GM21390 (cell line): Measurements from ENCODE around the gene GON4L.
A peak's percentile ranks its signal among the peaks of the same experiment; 100 is the strongest.
"Not testable (repeated sequence)": the region's sequence is repeated elsewhere in the genome, so short reads cannot be mapped to it uniquely, and the experiment has no call there.

Experiments
- ATAC-seq: cut with Tn5 transposase; IDR thresholded peaks from one replicate; pipeline ENCODE4 v1.9.1; 2021; ENCODE audit not compliant: unreplicated experiment

Gene GON4L

DNA sequence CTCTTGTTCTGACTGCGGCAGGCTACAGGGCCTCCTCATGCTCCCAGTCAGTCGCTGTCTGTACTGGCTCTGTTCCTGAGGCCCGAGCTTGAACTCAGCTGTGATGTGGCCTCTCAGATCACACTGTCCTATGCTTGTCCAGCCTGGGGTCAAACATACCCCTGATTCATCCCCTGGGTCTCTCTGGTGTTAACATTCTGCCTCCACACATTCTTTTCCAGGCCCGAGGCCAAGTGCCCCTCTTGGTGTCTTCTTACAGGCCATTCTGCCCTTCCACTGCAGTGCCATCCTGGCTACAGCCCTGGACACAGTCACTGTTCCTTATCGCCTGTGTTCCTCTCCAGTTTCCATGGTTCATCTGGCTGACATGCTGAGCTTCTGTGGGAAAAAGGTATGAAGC, 108.9 kb downstream of the GON4L start:
- ATAC-seq, result not testable (repeated sequence)

DNA sequence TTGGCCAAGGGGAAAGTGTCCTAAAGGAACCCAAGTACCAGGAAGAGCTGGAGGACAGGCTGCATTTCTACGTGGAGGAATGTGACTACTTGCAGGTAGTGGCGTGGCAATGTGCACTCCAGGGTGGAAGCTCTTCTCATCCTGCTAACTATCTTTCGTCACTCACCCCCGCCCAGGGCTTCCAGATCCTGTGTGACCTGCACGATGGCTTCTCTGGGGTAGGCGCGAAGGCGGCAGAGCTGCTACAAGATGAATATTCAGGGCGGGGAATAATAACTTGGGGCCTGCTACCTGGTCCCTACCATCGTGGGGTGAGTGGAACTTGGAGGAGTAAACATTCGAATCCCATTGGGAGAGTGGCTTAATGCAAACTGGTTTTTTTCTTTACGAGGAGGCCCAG, 109.4 kb downstream of the GON4L start:
- ATAC-seq, result not testable (repeated sequence)

DNA sequence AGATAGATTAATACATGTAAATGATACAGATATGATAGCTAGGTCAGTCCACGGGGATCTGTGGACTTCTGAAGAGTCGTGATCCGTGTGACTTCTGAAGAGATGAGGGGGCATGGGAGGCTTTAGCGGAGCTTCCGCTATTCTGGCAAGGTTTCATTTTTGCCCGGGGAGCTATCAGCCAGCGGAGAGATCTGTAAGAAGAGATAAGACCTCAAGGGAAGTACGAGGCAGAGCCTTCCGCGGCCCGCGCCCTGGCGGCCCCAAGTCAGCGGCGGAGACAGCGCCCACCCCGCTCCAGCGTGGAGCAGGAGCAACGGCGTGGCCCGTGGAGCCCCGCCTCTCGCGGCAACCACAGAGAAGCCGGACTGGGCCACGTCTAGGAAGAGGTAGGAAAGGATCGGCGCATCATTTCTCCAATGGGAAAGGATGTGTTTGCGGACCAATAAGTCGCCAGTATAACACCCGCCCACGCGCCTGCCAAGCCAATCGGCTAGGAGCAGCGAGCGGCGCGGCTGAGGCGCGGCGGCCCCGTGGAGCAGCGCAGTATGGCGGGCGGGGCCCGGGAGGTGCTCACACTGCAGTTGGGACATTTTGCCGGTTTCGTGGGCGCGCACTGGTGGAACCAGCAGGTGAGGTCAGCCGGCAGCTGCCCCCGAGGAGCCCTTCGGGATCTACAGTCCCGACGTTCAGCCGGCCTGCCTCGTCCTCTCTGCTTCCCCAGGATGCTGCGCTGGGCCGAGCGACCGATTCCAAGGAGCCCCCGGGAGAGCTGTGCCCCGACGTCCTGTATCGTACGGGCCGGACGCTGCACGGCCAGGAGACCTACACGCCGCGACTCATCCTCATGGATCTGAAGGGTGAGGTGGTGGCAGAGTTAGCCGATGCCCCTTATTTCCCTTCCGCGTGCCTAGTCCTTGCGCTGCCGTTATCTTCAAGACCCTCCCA, 111.5 kb downstream of the GON4L start:
- ATAC-seq, result peak; percentile 84

DNA sequence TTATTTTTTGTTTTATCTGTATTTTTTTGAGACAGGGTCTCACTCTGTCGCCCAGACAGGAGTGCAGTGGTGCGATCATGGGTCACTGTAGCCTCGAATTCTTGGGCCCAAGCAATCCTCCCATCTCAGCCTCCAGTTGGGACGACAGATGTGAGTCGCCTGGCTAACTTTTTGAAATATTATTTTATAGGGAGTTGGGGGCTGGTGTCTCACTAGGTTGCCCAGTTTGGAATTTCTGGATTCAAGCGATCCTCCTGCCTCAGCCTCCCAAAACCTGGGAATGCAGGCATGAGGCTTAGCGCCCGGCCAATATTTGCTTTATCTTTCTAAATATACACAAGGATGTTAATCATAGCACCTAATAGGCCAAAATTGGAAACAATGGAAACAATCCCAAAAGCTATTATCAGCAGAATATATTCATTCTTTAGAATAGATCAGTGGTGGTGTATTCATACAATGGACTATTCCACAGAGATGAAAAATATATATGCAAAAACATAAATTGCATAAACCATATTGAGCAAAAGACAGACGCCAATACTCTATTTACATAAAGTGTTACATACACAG, 112.2 kb downstream of the GON4L start:
- no peak for ATAC-seq

DNA sequence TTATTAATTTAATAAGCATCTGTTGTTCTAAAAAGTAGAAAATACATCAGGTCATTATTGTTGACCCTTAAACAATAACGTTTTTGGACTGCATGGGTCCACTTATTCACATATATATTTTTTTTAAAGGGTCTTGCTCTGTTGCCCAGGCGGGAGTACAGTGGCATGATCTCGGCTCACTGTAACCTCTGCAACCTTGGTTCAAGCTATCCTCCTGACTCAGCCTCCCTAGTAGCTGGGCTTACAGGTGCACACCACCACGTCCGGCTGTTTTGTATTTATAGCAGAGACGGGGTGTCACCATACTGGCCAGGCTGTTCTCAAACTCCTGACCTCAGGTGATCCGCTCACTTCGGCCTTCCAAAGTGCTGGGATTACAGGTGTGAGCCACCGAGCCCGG, 115.1 kb downstream of the GON4L start:
- ATAC-seq, result no peak

DNA sequence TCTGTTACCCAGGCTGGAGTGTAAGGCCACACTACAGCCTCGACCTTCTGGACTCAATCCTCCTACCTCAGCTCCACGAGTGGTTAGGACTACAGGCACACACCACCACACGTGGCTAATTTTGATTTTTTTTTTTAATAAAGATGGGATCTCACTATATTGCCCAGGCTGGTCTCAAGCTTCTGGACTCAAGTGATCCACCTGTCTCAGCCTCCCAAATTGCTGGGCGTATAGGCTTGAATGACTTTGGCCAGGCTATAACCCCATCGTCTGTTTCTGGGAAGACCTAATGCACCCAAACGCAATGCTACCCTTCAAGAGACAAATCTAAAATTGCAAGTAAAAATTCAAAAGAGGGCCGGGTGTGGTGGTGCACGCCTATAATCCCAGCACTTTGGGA, 116.0 kb downstream of the GON4L start:
- no peak for ATAC-seq

DNA sequence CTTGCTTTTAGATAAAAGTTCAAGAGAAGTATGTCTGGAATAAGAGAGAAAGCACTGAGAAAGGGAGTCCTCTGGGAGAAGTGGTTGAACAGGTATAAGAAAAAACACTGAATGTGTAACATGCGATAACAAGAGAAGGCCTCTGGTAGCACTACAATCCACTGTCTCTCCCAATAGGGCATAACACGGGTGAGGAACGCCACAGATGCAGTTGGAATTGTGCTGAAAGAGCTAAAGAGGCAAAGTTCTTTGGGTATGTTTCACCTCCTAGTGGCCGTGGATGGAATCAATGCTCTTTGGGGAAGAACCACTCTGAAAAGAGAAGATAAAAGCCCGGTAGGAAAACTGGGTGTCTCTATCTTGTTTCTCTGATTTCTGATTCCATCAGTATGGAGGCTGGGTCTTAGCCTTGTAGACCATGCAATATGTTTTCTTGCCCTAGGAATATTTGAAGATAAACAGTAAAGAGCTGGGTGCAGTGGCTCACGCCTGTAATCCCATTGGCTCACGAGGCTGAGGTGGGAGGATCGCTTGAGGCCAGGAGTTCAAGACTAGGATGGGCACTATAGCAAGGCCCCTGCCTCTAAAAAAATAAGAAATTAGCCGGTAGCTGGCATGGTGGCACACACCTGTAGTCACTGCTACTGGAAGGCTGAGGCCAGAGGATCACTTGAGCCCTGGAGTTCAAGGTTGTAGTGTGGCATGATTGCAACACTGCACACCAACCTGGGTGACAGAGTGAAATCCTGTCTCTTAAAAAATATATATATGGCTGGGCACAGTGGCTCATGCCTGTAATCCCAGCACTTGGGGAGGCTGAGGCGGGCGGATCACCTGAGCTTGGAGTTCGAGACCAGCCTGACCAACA, 127.7 kb downstream of the GON4L start:
- no peak for ATAC-seq

DNA sequence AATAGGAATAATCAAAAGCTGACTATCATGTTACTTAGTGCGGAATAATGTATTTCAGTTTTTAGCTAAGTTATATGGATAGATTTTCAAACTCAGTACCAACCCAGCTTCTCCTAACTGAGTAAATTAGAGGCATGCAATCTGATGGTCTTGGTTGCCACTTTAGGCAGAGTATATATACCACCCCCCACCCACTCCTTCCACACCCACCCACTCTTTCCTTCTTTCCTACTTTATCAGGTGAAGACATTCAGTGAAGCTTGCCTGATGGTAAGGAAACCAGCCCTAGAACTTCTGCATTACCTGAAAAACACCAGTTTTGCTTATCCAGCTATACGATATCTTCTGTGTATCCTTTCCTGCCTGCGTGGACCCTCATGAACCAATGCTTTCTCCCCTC, 131.9 kb downstream of the GON4L start:
- no peak for ATAC-seq

DNA sequence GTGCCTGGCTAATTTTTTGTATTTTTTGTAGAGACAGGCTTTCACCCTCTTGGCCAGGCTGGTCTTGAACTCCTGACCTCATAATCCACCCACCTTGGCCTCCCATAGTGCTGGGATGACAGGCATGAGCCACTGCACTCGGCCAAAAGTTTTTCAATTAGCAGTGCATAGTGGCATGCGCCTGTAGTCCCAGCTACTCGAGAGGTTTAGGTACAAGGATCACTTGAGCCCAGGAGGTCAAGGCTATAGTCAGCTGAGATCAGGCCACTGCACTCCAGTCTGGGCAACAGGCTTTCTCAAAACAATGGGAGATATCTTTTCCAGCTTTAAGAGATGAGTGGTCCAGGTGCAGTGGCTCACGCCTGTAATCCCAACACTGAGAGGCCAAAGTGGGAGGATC, 137.3 kb downstream of the GON4L start:
- ATAC-seq, result no peak

DNA sequence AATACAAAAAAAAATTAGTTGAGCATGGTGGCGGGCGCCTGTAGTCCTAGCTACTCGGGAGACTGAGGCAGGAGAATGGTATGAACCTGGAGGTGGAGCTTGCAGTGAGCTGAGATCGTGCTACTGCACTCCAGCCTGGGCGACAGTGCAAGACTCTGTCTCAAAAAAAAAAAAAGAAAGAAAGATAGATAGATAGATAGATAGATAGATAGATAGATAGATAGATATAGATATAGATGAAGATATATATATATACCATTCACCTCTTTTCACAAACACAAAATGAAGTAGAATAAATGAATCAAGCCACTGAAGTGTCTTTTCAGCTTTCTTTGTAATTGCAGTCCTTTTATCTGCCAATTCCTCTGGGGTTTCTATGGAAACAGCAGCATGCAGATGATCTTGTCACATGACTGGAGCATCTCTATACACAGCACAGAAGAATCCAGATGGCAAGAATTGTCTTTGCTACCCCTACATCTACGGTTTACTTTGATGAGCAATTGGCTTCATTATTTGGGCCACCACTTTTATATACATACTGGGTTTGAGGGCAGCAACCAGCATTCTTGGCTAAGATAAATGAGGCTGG, 138.4 kb downstream of the GON4L start:
- ATAC-seq, result not testable (repeated sequence)

DNA sequence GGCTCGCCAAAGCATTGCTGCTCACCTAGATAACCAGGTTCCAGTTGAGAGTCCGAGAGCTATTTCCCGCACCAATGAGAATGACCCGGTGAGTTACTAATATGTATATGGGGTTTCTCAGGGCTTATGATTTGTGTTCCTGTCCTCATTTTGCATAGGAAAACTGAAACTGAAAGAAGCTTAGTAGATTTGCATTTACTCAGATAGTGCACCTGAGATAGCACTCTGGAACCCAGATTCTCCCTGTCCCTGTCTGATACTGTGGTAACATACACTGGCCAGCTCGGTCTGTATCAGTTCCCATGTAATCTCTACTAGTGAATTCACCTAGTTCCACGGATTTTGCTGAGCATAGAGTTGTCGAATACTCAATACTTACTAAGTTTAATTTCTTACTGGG, 140.0 kb downstream of the GON4L start:
- peak; percentile 60 for ATAC-seq

DNA sequence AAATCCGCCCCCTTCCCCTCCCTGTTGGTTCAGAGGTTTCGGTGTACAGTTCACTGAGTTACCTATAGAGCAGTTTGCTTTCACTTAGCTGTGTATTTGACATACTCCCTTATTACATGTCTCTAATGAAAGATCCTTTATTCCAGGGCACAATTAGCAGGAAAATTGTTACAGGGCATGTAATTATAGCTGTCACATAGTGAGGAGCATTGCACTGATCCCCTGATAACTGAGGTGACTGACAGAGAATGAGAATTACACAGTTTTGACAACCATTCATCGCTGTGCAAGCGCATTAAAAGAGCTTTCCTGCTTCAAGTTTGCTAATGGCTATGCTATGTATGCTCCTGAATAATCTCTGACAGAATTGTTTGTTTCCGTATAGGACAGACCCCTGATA, 141.2 kb downstream of the GON4L start:
- ATAC-seq, result no peak

DNA sequence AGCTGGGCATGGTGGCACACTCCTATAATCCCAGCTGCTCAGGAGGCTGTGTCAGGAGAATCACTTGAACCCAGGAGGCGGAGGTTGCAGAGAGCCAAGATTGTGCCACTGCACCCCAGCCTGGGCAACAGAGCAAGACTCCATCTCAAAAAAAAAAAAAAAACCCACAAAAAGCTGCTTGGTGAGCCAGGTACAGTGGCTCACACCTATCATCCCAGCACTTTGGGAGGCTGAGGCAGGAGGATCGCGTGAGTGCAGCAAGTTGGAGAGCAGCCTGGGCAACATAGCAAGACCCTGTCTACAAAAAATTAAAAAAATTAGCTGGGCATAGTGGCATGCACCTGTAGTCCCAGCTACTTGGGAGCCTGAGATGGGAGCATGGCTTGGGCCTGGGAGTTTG, 142.0 kb downstream of the GON4L start:
- ATAC-seq, result not testable (repeated sequence)

DNA sequence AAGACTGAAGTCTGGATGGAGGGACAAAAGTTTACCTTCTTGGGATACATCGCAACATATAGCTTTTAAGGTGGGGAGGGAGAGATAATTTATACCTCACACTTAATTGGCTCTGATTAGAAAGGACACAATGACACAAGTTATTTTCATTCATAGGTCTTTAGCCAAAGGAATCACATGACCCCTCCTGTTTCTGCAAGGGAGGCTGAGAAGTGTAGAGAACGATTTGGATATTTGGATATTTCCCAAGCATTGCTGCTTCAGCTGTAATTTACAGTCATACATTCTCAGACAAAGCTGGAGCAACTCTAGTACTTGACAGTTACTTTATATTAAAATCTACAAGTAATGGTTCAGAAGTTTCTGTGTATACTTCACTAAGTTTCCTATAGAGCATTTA, 143.9 kb downstream of the GON4L start:
- ATAC-seq, result no peak

DNA sequence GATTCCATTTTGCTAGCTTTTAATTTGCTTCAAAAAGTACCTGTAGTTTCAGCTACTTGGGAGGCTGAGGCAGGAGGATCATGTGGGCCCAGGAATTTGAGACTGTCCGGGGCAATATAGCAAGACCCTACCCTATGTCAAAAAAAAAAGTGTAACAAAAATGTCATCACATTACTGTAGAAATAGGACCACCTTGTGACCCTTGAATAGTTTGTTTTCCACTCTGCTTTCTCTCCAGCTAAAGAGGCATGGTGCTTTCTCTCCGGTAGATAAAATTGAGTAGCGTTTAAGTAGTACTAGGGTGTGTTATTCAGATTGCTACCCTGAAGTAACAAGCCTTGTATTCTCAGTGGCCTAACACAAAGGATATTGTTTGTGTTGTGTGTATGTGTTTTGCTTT, 144.4 kb downstream of the GON4L start:
- not testable (repeated sequence) for ATAC-seq

DNA sequence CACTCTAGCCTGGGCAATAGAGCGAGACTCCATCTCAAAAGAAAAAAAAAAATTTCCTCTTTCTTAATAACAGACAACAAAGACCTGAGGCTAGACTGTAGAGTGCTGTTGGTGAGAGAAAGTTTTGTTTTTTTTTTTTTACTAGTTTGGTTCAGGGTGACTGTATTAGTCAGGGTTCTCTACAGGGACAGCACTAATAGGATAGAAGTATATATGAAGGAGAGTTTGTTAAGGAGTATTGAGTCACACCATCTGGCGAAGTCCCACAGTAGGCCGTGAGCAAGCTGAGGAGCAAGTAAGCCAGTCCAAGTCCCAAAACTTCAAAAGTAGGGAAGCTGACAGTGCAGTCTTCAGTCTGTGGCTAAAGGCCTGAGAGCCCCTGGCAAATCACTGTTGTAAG, 145.6 kb downstream of the GON4L start:
- not testable (repeated sequence) for ATAC-seq

DNA sequence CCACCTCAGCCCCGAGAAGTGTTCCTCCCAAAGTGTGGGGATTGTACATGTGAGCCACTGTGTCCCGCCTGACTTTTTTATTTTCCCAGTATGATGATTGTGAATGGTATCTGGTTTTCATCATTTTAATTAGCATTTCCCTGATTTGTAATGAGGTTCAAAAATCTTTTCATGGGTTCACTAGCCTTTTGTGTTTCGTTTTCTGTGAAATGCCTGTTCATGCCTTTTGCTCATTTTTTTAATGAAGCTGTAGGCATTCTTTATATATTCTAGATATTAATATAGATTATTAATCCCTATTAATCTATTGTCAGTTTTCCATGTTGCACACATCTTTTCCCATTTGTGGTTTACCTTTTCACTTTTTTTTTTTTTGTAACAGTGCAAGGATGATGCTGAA, 147.6 kb downstream of the GON4L start:
- no peak for ATAC-seq

DNA sequence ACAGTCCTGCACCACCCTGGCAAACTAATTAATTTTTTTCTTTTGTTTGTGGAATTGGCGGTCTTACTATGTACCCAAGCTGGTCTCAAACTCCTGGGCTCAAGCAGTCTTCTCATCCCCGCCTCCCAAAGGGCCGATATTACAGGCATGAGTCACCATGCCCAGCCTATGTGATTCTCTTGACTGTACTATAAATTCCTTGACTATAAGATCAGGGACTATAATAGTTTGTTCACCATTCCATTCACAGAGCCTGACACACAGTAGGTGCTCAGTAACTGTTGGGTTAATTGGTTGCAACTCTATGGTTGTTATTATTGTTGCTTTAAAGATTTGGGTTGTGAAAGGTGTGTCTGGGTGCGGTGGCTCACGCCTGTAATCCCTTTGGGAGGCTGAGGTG, 150.9 kb downstream of the GON4L start:
- no peak for ATAC-seq

DNA sequence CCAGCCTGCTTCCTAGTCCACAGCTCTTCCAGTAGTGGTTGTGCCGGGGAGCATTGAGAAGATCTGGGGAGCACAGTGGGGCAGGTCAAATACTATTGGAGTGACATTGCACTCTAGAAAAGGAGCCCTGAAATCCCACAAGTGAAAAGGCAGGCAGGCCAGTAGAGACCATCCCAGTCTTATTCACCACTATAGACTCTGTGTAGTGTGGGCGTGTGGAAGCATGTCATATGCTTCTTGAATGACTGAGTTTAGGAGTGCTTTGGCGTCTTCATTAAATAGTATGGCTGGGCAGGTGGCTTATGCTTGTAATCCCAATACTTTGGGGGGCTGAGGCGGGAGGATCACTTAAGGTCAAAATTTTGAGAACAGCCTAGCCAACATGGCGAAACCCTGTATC, 152.6 kb downstream of the GON4L start:
- not testable (repeated sequence) for ATAC-seq

DNA sequence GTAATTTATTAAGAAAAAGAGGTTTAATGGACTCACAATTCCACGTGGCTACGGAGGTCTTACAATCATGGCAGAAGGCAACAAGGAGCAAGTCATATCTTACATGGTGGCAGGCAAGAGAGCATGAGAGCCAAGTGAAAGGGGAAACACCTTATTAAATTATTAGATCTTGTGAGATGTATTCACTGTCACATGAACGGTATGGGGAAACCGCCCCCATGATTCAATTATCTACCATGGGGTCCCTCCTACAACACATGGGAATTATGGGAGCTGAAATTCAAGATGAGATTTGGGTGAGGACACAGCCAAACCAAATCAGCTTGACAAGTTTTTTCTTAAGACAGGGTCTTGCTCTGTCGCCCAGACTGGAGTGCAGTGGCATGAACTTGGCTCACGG, 153.8 kb downstream of the GON4L start:
- ATAC-seq, result no peak

DNA sequence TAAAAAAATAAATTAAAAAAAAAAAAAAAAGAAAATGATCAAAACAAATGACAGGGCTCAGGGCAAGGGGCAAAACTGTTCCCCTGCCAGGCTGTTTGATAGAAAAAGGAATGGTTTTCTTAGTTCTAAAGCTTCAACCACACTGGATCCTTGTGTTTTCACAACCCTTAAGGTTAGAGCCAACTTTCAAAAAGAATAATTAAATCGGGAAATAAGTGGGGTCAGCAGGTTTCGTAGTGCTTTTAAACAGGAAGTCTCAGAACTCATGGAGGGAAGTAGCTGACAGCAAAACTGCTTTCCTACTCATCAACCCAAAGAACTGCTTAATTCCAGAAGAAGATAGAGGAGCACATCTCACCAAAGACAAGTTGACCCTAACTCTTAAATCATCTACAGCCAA, 155.3 kb downstream of the GON4L start:
- not testable (repeated sequence) for ATAC-seq
